Measurements from ENCODE around the gene POLR2L.

POLR2L gene

DNA sequence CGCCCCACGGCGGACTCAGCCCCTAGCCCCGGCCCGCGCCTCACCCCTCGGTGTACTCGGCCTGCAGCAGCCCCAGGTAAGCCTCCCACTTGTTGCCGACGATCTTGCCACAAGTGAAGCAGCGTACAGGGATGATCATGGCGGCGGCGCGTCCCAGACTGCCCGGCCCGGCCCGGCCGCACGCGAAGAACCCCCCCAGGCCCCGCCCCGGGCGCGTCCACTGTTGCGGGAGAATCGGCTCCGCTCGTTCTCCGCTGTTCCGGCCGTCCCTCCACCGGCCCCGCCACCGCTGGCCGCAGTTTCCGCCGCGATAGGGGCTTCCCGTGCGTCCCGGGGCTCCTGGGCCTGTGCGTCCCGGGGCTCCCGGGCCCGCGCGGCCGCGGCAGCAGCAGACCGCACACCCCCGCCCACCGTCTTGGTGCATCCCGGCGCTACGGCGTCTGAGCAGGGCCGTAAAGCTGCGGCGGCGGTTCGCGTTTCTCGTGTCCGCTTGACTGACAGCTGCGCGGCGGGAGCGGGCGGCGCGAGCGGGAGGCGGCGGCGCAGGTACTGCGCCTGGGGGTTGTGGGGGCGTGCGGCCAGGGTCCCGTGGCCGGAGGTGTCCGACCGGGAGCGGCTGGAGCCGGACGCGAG is at the start of gene POLR2L, which contains the start of gene TSPAN4:
Gene POLR2L, minus strand, starts transcription at position 160 of the 633 bp plus-strand sequence. Its CDS starts 21 bp downstream, at position 139.
Gene TSPAN4, plus strand, starts transcription at position 483 of the 633 bp plus-strand sequence. CDS start 7,453 bp downstream, outside the sequence.
- peak; percentile 91 for DNase-seq

DNA sequence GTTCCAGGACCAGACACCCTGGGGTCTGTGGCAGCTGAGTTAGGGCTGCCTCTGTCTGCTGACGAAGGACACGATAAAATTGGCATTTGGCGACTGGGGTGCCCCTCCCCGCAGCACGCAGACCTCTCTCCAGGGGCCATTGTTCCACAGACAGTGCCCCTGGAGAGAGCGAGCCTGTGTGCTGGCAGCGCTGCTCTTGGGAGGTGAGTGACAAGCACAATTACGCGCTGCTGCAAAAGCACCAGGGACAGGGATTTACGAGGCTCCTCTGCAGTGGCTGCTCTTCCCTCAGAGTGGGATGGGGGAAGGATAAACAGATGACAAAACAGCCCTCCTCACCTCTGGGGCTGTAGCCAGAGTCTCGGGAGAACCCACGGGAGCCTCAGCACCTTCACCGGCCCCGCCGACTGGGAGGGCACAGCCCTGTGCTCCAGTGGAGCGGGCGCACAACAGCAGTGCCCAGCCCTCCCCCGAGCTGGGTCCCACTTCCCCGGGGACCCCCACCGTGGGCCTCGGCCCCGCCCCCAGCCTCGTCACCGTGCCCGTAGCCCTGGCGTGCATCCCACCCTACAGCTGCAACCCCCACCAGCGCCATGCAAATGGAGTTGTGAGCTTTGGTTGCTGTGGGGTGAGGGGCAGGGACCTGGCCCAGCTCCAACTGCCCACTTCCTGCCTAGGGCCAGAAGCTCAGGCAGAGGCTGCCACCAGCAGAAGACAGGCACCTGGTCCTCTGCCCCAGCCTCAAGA is 48.6 kb upstream of the POLR2L start:
- DNase-seq = no peak

DNA sequence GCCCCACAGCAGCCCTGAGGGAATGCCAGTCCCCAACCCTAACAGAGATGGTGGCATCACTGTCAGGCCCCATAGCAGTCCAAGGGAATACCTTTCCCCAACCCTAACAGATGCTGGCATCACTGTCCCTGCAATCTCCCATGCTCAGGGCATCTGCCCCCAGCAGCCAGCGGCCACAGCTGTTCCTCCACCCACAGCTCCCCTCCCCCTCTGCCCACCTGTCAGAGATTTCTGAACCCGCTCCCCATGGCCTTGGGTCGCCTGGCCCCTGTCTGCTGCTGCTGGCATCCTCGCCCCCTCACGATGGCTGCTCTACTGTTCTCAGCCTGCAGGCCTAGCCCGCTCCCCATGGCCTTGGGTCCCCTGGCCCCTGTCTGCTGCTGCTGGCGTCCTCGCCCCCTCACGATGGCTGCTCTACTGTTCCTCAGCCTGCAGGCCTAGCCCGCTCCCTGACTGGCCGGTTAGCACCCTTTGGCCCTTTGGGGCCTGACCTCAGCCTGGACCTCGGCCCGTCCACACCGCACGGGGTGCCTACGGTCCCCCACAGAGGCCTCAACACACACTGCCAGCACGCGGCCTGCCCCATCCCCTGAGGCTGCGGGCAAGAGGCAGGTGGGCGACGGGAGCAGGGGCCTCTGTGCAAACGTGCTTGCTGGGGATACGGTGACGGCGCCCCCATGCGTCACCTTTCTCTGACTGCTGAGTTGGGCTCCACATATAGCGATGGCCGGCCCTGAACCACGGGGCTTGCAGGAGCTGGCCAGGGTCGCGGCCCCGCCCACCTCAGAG is 47.6 kb upstream of the POLR2L start:
- no peak for DNase-seq

DNA sequence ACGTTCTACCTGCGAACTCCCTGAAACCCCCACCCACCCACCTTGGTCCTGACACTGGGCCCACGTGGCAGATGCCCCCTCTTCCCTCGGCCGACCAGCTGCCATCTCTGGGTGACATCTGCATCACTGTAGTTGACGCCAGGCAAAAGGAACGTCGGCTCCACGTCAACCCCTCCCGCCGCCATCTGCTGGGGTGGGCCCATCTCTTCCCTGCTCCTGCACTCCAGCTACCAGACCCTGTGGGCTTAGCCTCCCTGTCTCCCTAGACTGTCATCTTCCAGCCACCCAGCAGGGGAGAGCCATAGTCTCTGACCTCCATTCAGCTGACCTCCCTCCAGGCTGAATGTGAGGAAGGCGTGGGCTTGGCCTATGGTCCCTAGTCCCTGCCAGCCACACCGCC is 46.9 kb upstream of the POLR2L start:
- no peak for DNase-seq

DNA sequence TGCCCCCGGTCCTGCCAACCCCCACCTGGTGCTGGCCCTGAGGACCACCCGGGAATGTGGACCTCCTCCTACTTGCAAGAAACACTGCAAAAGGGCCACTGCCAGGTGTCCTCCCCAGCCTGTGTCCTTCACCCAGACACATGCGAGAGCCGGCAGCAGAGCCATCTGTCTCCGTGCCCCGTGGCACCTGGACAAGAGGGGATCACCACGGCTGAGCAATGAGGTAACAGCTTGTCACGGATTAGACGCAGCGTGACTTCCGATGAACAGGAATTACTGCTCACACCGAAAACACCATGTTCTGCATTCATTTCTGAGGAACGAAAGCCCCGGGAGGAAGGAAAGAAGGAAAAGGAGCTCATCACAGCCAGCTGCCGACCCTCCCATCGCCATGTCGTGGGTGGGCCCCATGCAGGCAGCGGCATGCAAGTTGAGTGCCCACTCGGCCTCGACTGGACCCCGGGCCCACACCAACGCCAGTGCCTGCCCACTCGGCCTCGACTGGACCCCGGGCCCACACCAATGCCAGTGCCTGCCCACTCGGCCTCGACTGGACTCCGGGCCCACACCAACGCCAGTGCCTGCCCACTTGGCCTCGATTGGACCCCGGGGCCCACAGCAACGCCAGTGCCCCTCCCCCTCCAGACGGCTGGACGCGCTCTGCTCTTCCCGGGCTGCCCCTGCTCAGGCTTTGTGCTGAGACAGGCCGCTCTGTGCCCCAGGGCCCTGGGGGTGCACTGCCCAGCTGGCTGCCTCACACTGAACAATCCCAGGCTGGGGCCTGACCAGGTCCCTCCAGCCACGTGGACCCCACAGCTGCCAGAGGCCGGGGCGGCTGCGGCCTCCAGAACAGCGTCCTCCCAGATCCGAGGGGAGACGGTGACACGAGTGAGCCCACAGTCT is 46.2 kb upstream of the POLR2L start:
- no peak for DNase-seq

DNA sequence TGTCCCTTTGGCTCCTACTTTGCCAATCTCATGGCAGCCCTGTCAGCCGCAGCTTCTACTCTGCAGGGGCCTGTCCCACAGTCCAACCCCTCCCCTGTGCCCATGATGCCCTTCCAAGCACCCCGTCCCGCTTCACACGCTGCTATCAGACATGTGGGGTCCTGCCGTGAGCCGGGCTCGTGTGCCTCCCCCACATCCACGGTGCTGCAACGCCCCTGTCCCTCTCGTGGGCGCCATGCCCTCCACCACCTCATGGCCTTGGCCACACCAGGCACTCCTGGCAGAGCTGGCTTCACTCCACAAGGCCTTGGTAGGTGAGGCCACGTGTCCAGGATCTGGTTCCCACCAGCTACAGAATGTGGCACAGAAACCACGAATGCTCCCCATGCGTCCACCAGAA is 45.3 kb upstream of the POLR2L start:
- DNase-seq = no peak

DNA sequence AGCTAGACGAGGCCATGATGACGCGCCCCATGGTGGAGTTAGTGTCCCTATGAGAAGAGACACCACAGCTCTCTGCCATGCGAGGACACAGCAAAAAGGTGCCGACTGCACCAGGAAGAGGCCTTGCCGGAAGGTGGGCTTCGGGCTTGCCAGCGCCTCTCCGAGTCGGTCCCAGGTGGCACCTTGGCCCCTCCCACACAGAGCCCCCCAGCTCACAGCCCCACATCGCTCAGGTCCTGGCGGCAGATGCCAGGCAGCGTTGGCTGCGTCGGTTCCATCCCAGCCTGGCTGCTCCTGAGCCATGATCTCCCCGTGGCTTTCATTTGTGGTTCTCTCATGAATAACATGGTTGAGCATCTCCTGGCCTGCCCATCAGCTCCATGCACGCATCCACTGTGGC is 44.2 kb upstream of the POLR2L start:
- DNase-seq = no peak

DNA sequence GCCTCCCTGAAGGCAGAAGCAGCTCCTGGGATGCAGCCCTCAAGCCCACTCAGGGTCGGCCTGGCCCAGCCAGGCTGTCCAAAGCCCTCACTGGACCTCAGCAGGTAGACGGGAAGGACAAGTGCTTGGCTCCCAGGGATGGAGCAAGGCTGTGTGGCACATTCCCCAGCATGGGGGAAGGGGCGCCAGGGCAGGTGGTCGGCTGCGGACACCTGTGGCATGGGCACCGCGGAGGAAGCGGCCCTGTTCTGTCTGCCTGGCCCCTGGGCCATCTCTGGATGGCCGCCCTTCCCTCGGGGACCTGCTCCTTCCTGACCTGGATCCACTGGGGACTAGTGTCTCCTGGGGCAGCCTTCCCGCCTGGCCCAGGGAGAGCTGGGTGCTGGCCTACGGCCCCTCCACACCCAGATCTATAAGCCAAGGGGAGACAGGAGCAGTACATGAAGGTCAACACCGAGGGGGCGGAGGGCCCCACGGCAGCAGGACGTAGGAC is 42.3 kb upstream of the POLR2L start:
- no peak for DNase-seq

DNA sequence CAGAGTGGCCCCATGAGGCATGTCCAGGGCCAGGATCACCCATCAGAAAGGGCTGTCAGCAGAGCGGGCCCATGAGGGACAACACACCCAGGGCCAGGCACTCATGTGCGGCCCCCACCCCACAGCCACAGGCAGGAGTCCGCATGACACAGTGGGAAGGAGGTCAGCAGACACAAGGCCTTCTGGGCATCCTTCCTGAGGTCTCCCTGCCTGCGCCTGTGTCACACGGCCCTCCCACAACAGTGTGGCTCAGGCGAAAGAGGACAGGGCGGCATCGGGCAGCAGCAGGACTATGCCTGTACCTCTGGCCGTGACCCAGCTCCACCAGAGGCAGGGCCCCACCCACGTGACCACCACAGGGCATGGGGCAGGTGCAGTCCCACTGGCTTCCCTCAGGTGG is 41.2 kb upstream of the POLR2L start:
- DNase-seq = no peak

DNA sequence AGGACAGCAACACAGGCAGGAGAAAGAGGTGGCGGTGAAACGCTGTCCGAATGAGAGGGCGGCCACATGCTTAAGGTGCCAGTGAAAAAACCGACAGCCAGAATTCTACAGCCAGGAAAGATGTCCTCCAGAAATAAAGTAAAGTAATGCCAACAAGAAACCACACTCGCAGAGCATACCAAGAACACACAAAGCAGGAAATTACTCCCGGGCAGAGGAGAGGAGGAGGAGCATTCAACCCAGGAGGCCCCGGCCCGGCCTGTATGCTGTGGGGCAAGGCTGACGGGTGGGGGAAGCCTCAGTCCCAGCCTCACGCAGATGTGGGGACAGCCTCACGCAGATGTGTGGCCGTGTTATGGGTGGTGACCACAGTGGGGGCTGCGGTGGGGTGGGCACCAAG is 40.3 kb upstream of the POLR2L start:
- no peak for DNase-seq

DNA sequence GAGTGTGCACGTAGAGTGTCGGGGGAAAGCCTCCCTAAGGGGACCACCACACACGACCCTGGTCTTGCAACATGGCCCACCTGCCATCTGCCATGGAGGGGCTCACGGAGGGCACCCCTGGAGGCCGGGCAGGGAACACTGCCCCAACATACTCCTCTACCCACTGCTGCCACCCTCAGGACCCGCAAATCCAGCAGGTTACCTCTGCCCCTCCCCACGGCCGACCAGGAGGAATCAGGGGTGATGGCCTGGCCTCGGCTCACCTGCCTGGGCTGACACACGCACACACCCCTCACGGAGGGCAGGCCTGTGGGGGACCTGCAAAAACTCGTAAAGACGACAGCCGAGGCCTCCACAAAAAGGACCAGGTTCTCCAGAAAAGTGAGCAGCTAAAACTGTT is 38.1 kb upstream of the POLR2L start:
- DNase-seq = no peak

DNA sequence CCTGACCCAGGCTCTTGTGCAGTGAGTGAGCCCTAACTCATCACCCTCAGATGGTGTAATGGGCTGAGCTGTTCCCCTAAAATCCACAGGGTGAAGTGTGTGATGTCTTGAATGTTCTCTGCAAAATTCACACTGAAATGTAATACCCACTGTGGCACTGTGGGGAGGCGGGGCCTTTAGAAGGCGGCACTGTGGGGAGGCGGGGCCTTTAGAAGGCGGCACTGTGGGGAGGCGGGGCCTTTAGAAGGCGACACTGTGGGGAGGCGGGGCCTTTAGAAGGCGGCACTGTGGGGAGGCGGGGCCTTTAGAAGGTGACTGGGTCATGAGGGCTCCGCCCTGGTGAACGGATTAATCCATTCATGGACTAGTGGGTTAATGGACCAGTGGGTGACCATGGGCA is 35.2 kb upstream of the POLR2L start:
- peak; percentile 45 for DNase-seq

DNA sequence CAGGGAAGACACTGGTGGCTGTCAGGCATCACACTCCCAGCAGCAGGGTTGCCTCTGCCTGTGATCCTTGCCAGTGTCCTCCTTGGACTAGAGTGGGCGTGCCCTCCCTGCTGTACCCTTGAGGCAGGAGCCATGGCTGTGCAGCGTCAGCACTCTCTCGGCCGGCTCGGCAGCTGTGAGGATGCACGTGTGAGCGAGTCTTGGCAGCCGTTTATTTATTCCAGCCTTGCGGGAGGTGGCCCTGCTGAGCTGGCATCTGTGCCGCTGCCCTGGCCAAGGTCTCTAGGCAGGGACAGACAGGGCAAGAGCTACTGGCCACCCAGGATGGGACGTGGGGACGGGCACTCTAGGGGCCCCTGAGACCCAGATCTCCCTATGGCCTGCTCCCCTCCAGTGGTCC is 34.2 kb upstream of the POLR2L start:
- DNase-seq = no peak

DNA sequence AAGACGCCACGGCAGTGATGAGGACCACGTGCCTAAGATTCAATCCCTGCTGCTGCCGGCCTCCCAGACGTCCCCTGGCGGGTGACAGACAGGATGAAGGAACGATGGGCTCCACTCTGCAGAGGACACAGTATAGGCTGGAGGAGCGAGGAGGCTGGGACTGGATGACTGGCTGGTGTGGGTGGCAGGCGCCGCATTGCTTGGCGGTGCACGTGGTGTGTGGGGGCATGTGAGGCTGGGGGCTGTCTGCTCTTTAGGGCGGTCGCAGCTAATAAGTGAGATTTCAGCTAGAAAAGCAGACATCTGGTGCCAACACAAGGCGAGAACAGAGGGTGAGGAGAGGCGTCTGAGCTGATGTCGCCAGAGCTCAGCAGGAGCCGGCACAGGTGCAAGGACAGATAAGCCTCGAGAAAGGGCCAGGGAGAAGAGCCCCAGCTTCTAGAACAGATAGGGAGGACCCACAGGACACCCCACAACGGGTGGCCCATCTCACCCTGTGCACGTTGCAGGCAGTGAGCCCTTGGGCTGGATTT is 33.5 kb upstream of the POLR2L start:
- no peak for DNase-seq

DNA sequence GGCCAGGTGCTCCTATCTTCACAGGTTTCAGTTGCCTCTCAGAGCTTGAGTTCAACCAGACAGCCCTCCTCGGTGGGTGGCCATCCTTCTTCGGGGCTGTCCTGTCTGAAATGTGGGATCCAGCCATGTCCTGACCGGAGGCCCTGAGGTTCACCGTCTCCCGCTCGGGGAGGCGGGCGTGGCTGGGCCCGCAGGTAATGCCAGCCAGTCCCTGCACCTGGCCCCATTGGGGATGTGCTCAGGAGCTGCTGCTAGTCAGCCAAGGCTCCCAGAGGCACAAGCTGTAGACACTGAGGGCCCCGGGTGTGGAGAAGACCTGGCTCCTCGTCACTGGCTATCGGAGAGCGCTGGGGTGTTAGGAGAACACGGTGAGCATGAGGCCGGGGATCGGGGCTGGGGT is 32.9 kb upstream of the POLR2L start:
- DNase-seq = no peak

DNA sequence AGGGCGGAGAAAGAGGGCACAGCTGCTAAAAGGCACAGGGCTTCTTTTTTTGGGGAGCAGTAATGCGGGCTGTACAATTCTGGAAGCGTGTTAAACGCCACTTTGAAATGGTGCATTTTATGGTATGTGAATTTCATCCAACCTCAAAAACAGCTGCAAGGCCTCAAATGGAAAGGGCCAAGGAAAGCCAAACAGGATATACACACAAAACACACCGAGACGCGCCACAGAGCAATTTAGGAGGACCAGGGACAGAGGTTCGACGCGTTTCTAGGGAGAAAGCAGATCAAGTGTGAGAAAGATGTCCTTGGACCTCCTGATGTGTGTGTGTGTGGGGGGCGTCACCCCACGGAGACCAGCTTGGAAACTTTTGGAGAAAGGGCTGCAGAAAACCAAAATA is 31.4 kb upstream of the POLR2L start:
- no peak for DNase-seq

DNA sequence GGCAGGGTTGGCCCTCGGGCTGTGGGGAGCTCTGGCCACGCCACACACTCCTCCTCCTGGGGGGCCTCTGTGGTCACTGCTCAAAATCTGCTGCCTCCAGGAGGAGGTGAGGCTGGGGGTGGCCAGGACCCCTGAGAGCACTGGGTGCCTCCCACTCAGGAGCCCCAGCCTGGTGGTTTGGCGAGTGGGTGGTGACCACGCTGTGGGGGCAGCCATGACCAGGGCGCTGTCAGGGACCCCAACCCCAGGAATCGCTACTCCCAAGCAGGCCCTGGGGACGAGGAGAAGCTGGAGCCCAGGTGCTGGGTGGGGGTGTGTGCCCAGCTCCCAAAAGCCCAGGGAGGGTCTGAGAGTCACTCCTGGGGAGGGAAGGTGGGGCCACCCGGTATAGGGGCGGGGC is 30.5 kb upstream of the POLR2L start:
- DNase-seq = no peak

DNA sequence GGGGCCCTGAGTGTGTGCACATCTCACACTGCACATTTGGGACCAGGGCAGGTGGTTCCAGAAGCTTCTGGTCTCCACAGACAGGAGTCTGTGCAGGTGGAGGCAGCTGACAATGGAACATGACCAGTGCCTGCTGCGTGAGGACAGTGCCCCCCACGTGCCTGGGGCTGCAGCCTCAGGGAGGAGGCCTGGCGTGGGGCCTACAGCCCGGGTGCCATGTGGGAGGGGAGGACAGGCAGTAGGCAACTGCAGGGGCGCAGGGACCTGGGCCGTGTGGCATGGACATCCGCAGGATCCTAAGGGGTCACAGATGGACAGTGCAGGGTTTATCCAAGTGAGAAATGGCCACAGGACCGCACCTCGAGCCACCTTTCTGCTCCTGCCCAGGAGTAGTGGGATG is 29.1 kb upstream of the POLR2L start:
- DNase-seq = no peak

DNA sequence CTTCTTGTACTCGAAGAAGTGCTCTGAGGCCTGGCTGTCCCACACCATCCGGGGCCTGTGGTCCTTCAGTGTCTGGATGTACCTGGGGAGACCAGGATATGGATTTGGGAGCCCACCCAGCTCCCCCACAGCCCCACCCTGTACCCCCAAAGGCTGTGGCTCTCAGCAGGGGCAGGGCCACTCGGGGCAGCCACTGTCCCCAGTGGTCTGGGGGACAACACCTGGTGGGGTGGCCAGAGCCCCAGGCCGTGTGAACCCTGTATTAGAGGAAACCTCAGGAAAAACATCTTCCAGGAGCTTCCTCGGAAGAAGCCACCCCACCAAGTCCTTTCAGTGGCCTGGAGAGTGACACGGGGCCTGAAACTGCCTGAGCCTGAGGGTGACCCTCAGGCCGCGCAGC is 28.1 kb upstream of the POLR2L start:
- no peak for DNase-seq

DNA sequence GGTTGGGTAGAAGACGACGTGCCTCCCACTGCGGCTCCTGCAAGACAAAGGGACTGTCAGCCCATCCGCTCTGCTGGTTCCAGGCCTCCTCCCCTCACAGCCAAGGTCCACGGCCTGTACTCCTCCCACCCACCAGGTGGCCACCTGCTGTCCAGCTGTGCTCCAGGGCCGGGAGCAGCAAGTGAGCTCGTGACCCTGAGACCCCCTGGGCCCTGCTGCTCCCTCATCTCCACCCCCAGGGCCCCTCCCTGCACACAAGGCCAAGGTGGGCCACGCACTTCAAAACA is 27.7 kb upstream of the POLR2L start:
- DNase-seq = no peak

DNA sequence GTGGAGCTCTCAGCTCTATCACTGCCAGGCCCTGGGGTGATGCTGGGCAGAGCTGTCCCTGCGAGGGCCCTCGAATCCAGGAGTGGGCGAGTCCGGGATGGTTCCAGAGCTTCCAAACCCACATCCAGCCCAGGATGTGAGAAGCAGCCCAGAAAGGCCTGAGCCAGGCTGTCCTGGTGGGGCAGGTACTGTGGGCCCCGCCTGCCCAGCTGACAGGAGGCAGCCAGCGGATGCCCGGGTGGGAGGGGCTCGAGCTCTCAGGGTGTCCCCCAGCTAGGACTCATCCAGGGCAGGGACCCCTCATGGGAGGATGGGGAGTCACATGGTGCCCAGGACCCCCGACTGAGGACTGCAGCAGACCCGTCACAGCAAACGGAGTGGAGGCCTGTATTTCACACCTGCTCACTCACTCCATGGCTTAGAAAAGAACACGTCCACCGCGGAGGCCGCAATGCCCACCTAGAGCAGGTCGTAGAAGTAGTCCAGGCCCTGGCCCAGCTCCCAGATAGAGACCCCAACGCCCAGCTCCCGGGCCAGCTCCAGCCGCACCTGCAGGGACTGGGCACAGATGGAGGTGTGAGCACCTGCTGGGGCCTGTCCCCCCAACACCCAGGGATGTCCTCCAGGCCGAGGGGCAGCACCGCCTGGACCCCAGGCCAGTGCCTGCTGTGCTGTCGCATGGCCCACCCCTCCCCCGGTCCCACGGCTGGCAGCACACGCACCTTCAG is 27.2 kb upstream of the POLR2L start:
- DNase-seq = no peak

DNA sequence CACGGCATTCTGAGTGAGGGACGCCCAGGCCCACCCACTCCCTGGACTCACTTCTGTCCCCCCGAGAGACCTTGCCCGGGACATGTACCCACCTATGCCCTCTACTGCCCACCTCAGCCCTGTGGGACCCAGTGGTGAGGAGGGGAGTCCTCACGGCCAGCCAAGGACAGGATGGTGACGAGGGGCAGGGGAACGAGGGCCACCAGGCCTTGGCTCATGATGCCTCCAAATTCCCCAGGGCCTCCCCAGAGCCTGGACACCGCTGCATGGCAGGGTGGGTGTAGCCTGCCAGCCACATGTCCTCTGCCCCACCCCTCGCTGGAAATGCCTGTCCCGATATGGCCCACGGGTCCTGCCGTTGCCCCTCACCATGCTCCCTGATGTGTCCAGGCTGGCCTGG is 26.5 kb upstream of the POLR2L start:
- DNase-seq = no peak

Data from activated CD4-positive, alpha-beta T cell treated with anti-CD3 and anti-CD28 coated beads, Interleukin-2, Interleukin-6, amounts not matched to agents 100 ng/mL and 50 ng/mL, durations not matched to agents 16 hours and 8 hours (primary cell).